H9 (cell line): ENCODE measurements around the gene LMBR1. TPM values are rescaled to one million over a fixed set of nuclear protein-coding genes. Genes with fewer than 3 reads are reported as not detected.

Experiments used
- DNase-seq: peaks from one replicate; pipeline ENCODE4 v3.0.0-alpha.2; 2017
- H2AFZ ChIP-seq: one replicate; pipeline ENCODE4 v1.6.1; 2013; ENCODE audit warnings: mild to moderate bottlenecking, low read length, control low read depth, moderate library complexity
- H2AK5ac ChIP-seq: 2 replicates; pipeline ENCODE4 v1.6.1; 2013; ENCODE audit warnings: low read length, control low read depth, mixed read lengths; ENCODE audit not compliant: insufficient read length
- H2BK120ac ChIP-seq: one replicate; pipeline ENCODE4 v1.6.1; 2013; ENCODE audit warnings: low read depth, mild to moderate bottlenecking, low read length, control low read depth, inconsistent platforms; ENCODE audit not compliant: poor library complexity, severe bottlenecking
- H2BK12ac ChIP-seq: 2 replicates; pipeline ENCODE4 v1.6.1; 2013; ENCODE audit warnings: low read length, control low read depth, mixed read lengths, low read depth; ENCODE audit not compliant: insufficient read length
- H2BK15ac ChIP-seq: 2 replicates; pipeline ENCODE4 v1.6.1; 2013; ENCODE audit warnings: low read depth, low read length, control low read depth
- H2BK20ac ChIP-seq: one replicate; pipeline ENCODE4 v1.6.1; 2013; ENCODE audit warnings: low read depth, mild to moderate bottlenecking, low read length, control low read depth, inconsistent platforms; ENCODE audit not compliant: poor library complexity, severe bottlenecking
- H2BK5ac ChIP-seq: 2 replicates; pipeline ENCODE4 v1.6.1; 2013; ENCODE audit warnings: low read length, control low read depth, mixed read lengths; ENCODE audit not compliant: insufficient read length
- H3K14ac ChIP-seq: 2 replicates; pipeline ENCODE4 v1.6.1; 2013; ENCODE audit warnings: low read length, control low read depth; ENCODE audit not compliant: insufficient read depth
- H3K18ac ChIP-seq: 2 replicates; pipeline ENCODE4 v1.6.1; 2013; ENCODE audit warnings: low read depth, mild to moderate bottlenecking, mixed read lengths, low read length, control low read depth; ENCODE audit not compliant: insufficient read length
- H3K23ac ChIP-seq: 2 replicates; pipeline ENCODE4 v1.6.1; 2013; ENCODE audit warnings: low read length, control low read depth, mixed read lengths, low read depth; ENCODE audit not compliant: insufficient read length
- H3K23me2 ChIP-seq: 2 replicates; pipeline ENCODE4 v1.6.1; 2013; ENCODE audit warnings: low read depth, mild to moderate bottlenecking, mixed read lengths, low read length, control low read depth; ENCODE audit not compliant: insufficient read length, poor library complexity, severe bottlenecking
- H3K27ac ChIP-seq: 2 replicates; pipeline ENCODE4 v1.5.1; 2013; ENCODE audit warnings: low read length, control low read depth, mixed read lengths, low read depth; ENCODE audit not compliant: insufficient read length
- H3K27me3 ChIP-seq: 2 replicates; pipeline ENCODE4 v1.6.1; 2013; ENCODE audit warnings: low read length, control low read depth, inconsistent platforms; ENCODE audit not compliant: insufficient read depth
- H3K4ac ChIP-seq: 2 replicates; pipeline ENCODE4 v1.6.1; 2013; ENCODE audit warnings: low read depth, mild to moderate bottlenecking, control low read depth, inconsistent platforms, low read length, moderate library complexity
- H3K4me1 ChIP-seq: 2 replicates; pipeline ENCODE4 v1.6.1; 2013; ENCODE audit warnings: low read length, control low read depth, inconsistent platforms; ENCODE audit not compliant: insufficient read depth
- H3K4me2 ChIP-seq: 2 replicates; pipeline ENCODE4 v1.6.1; 2013; ENCODE audit warnings: low read length, control low read depth, mixed read lengths; ENCODE audit not compliant: insufficient read length, insufficient read depth
- H3K56ac ChIP-seq: 2 replicates; pipeline ENCODE4 v1.6.1; 2013; ENCODE audit warnings: low read depth, mild to moderate bottlenecking, mixed read lengths, low read length, control low read depth; ENCODE audit not compliant: insufficient read length
- H3K79me1 ChIP-seq: 2 replicates; pipeline ENCODE4 v1.6.1; 2013; ENCODE audit warnings: low read depth, mild to moderate bottlenecking, moderate library complexity, low read length, control low read depth, inconsistent platforms; ENCODE audit not compliant: insufficient read depth, poor library complexity, severe bottlenecking
- H3K79me2 ChIP-seq: 2 replicates; pipeline ENCODE4 v1.6.1; 2013; ENCODE audit warnings: low read length, control low read depth, inconsistent platforms; ENCODE audit not compliant: insufficient read depth
- H3K9ac ChIP-seq: 2 replicates; pipeline ENCODE4 v1.6.1; 2013; ENCODE audit warnings: low read length, control low read depth, mixed read lengths; ENCODE audit not compliant: insufficient read length; ENCODE audit errors: extremely low read depth
- H3K9me3 ChIP-seq: one replicate; pipeline ENCODE4 v1.6.1; 2013; ENCODE audit warnings: low read depth, low read length, inconsistent platforms; ENCODE audit not compliant: control insufficient read depth
- H3T11ph ChIP-seq: one replicate; pipeline ENCODE4 v1.6.1; 2013; ENCODE audit warnings: mild to moderate bottlenecking, low read length, control low read depth, inconsistent platforms
- H4K20me1 ChIP-seq: one replicate; pipeline ENCODE4 v1.6.1; 2013; ENCODE audit not compliant: control insufficient read depth, insufficient read length, insufficient read depth
- H4K5ac ChIP-seq: 2 replicates; pipeline ENCODE4 v1.6.1; 2013; ENCODE audit warnings: low read depth, mild to moderate bottlenecking, mixed read lengths, low read length, control low read depth; ENCODE audit not compliant: insufficient read length
- H4K8ac ChIP-seq: replicated peaks from 2 replicates; pipeline ENCODE4 v1.6.1; 2013; ENCODE audit warnings: low read length, control low read depth, mixed read lengths, low read depth; ENCODE audit not compliant: insufficient read length
- H4K91ac ChIP-seq: 2 replicates; pipeline ENCODE4 v1.6.1; 2013; ENCODE audit warnings: low read depth, mild to moderate bottlenecking, moderate library complexity, mixed read lengths, low read length, control low read depth; ENCODE audit not compliant: insufficient read length
- H3K27ac Mint-ChIP-seq, 3 experiments: 2 replicates in 2 of 3; 3 replicates in 1 of 3; pipeline ENCODE4 v1.8.0; 2020 to 2021; ENCODE audit warnings: mixed read lengths in 3 of 3, mild to moderate bottlenecking in 1 of 3, moderate library complexity in 1 of 3
- H3K27me3 Mint-ChIP-seq: 2 replicates; pipeline ENCODE4 v1.8.0; 2021; ENCODE audit warnings: low read depth, mild to moderate bottlenecking, moderate library complexity, mixed read lengths
- H3K36me3 Mint-ChIP-seq, 3 experiments: 2 replicates in 2 of 3; 3 replicates in 1 of 3; pipeline ENCODE4 v1.8.0; 2020 to 2021; ENCODE audit warnings: low read depth in 3 of 3, mixed read lengths in 3 of 3; ENCODE audit not compliant: insufficient read depth in 1 of 3
- H3K4me1 Mint-ChIP-seq, 2 experiments: 2 replicates each; pipeline ENCODE4 v1.8.0; 2020; ENCODE audit warnings: mixed read lengths in 2 of 2
- H3K4me3 Mint-ChIP-seq, 2 experiments: 2 replicates in 1 of 2; 3 replicates in 1 of 2; pipeline ENCODE4 v1.8.0; 2020 to 2021; ENCODE audit warnings: mild to moderate bottlenecking in 2 of 2, mixed read lengths in 2 of 2, moderate library complexity in 1 of 2
- H3K9me3 Mint-ChIP-seq, 2 experiments: 2 replicates in 1 of 2; 3 replicates in 1 of 2; pipeline ENCODE4 v1.8.0; 2020; ENCODE audit warnings: mild to moderate bottlenecking in 2 of 2, mixed read lengths in 2 of 2, moderate library complexity in 1 of 2
- CTCF ChIP-seq: fragments of 200-600 bp; sonication (generic); conservative IDR thresholded peaks from 3 replicates; pipeline ENCODE4 v1.8.0; 2021; ENCODE audit warnings: antibody characterized with exemption, mild to moderate bottlenecking
- WGBS: extraction: QIAGEN DNeasy Blood & Tissue Kit; methylation state at CpG from one replicate; pipeline ENCODE4 v1.1.7; 2013; ENCODE audit warnings: missing lambda C conversion rate, low lambda C conversion rate, mixed read lengths; ENCODE audit not compliant: insufficient read length; ENCODE audit errors: extremely low coverage; 5-methylcytosine and 5-hydroxymethylcytosine counted together
- total RNA-seq: library from RNA; stranded (reverse); gene quantifications from 2 replicates; pipeline ENCODE4 v1.2.1, GENCODE V29; 2021

LMBR1 gene
- total RNA-seq, 1 experiment from 2014 or later = 62.3 TPM

- Mint-ChIP-seq H3K9me3 (no peaks in the 10 kb centered on the region), H3K27ac (no peak overlapping the region; a peak in 1 of 7 replicates), H3K36me3 (peaks cover 0 to 6% (median 5%) of the 10 kb centered on the region in 3 experiments; a peak in 5 of 7 replicates), H3K4me3 (no peak overlapping the region), H3K4me1 (no peaks in the 10 kb centered on the region), H3K27me3 (no peaks in the 10 kb centered on the region)
- Histone ChIP-seq H3K4me1 (no peaks in the 10 kb centered on the region), H3K14ac (no peak overlapping the region), H3K79me1 (no peaks in the 10 kb centered on the region), H4K5ac (no peak overlapping the region), H4K8ac (no peak overlapping the region), H3K4me2 (no peak overlapping the region), H2BK20ac (no peak overlapping the region), H2AK5ac (no peak overlapping the region), H3K23me2 (no peaks in the 10 kb centered on the region), H3K9ac (no peak overlapping the region), H3K4ac (no peak overlapping the region), H2BK5ac (no peak overlapping the region), H2AFZ (no peak overlapping the region), H3K23ac (no peak overlapping the region), H4K20me1 (no peaks in the 10 kb centered on the region), H3K27me3 (no peaks in the 10 kb centered on the region), H2BK120ac (no peak overlapping the region), H2BK15ac (no peak overlapping the region), H3K9me3 (no peaks in the 10 kb centered on the region), H3T11ph (no peak overlapping the region), H3K56ac (no peak overlapping the region), H2BK12ac (no peak overlapping the region), H3K79me2 (no peaks in the 10 kb centered on the region), H3K27ac (no peak overlapping the region), H4K91ac (no peak overlapping the region), H3K18ac (no peak overlapping the region)
- WGBS = no CpG with 5 or more reads among the region's 8 CpGs
- peak; percentile 68 for TF ChIP-seq CTCF
- DNase-seq = peak; percentile 38
These were observed 72.4 kb downstream of the LMBR1 start for GRCh38 chr7:156820445-156821063.
